ENCODE data around the gene MRI1. TPM values are rescaled to one million over a fixed set of nuclear protein-coding genes. Genes with fewer than 3 reads are reported as not detected.

MRI1 gene
- total RNA-seq, 3 donors from 2014 or later: 45.9 to 72.4 (median 71.4) TPM

GRCh38 chr19:13764821-13765394 is 586 bp downstream of the MRI1 start:
- Histone ChIP-seq H3K4me3 (peak overlapping the region; percentile 75 to 81 (median 78)), H3K27me3 (no peaks in the 10 kb centered on the region), H3K36me3 (peaks cover 8% of the 10 kb centered on the region), H3K9me3 (no peaks in the 10 kb centered on the region), H3K27ac (peak overlapping the region; percentile 74 to 80), H3K4me1 (peaks cover 0 to 9% of the 10 kb centered on the region in 2 donors)
- no peak for TF ChIP-seq POLR2AphosphoS5 (IDR thresholded peaks at IDR 0.05)
- no peak for TF ChIP-seq POLR2A (IDR thresholded peaks at IDR 0.05)
- no peak for TF ChIP-seq CTCF (IDR thresholded peaks at IDR 0.05)
- DNase-seq (ENCODE audit: low spot score in 2 of 2): no peak
- intact Hi-C loops (cut with DNase I; ENCODE audit: low total_unique reads): no loop called here

- DNase-seq (ENCODE audit: low spot score in 2 of 2): no peak
- Histone ChIP-seq H3K27me3 (no peaks in the 10 kb centered on the region), H3K36me3 (peaks cover 8% of the 10 kb centered on the region), H3K27ac (peak overlapping the region; percentile 74 to 80), H3K4me1 (peaks cover 0 to 9% of the 10 kb centered on the region in 2 donors), H3K9me3 (no peaks in the 10 kb centered on the region), H3K4me3 (peak overlapping the region; percentile 75 to 81 (median 78))
- TF ChIP-seq POLR2AphosphoS5 (IDR thresholded peaks at IDR 0.05) (no peak), POLR2A (IDR thresholded peaks at IDR 0.05) (no peak), CTCF (IDR thresholded peaks at IDR 0.05) (no peak)
- intact Hi-C loops (cut with DNase I; ENCODE audit: low total_unique reads): no loop called here
These were observed 1.2 kb downstream of the MRI1 start for GRCh38 chr19:13765395-13766094.

- TF ChIP-seq POLR2A (IDR thresholded peaks at IDR 0.05) (no peak), CTCF (IDR thresholded peaks at IDR 0.05) (no peak), POLR2AphosphoS5 (IDR thresholded peaks at IDR 0.05) (no peak)
- peaks cover 0 to 9% of the 10 kb centered on the region in 2 donors for H3K4me1 ChIP-seq
- no peak for DNase-seq (ENCODE audit: low spot score in 2 of 2)
- H3K27ac ChIP-seq: peak overlapping the region; percentile 74 to 80
- intact Hi-C loops (cut with DNase I; ENCODE audit: low total_unique reads): no loop called here
- no peaks in the 10 kb centered on the region for H3K9me3 ChIP-seq
- no peaks in the 10 kb centered on the region for H3K27me3 ChIP-seq
- H3K4me3 ChIP-seq: peak overlapping the region in 1 of 3 donors; percentile 78
- H3K36me3 ChIP-seq: peaks cover 8% of the 10 kb centered on the region
These were observed 1.8 kb downstream of the MRI1 start for GRCh38 chr19:13766095-13766481.

GRCh38 chr19:13768510-13768909 is 4.2 kb downstream of the MRI1 start:
- H3K36me3 ChIP-seq: no peaks in the 10 kb centered on the region
- H3K27me3 ChIP-seq: no peaks in the 10 kb centered on the region
- DNase-seq (ENCODE audit: low spot score in 2 of 2): no peak
- TF ChIP-seq CTCF (IDR thresholded peaks at IDR 0.05): no peak
- no peak for TF ChIP-seq POLR2AphosphoS5 (IDR thresholded peaks at IDR 0.05)
- no peak for TF ChIP-seq POLR2A (IDR thresholded peaks at IDR 0.05)
- H3K4me3 ChIP-seq: no peak overlapping the region
- intact Hi-C loops (cut with DNase I; ENCODE audit: low total_unique reads): no loop called here
- H3K4me1 ChIP-seq: peaks cover 0 to 9% of the 10 kb centered on the region in 2 donors
- H3K27ac ChIP-seq: no peak overlapping the region
- H3K9me3 ChIP-seq: no peaks in the 10 kb centered on the region

GRCh38 chr19:13770013-13770635 is 5.8 kb downstream of the MRI1 start:
- H3K27ac ChIP-seq: no peak overlapping the region
- no peaks in the 10 kb centered on the region for H3K36me3 ChIP-seq
- intact Hi-C loops (cut with DNase I; ENCODE audit: low total_unique reads): no loop called here
- H3K4me3 ChIP-seq: no peak overlapping the region
- no peaks in the 10 kb centered on the region for H3K9me3 ChIP-seq
- H3K4me1 ChIP-seq: peaks cover 2 to 9% of the 10 kb centered on the region in 2 donors
- TF ChIP-seq CTCF (IDR thresholded peaks at IDR 0.05) (no peak), POLR2AphosphoS5 (IDR thresholded peaks at IDR 0.05) (no peak), POLR2A (IDR thresholded peaks at IDR 0.05) (no peak)
- no peaks in the 10 kb centered on the region for H3K27me3 ChIP-seq
- no peak for DNase-seq (ENCODE audit: low spot score in 2 of 2)

All from breast epithelium (tissue), 4 donors.